ENCODE measurements around the gene RETREG1.

DNA sequence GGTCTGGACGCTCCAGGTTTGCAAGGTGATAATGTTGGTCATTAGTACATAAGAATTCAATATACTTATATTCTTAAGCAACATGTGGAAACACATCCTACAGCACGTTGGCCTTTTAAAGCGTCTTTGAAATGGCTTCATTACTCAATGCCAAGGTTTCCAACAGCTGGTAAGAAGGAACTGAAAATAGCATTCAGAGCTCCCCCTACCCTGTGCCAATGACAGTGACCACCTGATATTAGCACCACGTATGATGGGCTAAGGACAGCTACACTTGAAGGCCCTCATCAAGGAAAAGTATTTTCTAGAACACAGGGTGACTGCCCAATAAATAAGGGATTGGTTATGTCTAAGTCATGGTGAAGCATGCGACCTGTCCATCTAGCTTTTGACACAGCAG, 161.1 kb downstream of the RETREG1 start:
- TF ChIP-seq TOE1 (CRISPR knock-in tag; IDR thresholded peaks at IDR 0.05) (no peak), ESRRA (CRISPR knock-in tag; IDR thresholded peaks at IDR 0.05; ENCODE audit: low read depth) (no peak), HNRNPLL (IDR thresholded peaks at IDR 0.05; ENCODE audit: low read depth, low read length, poor library complexity, severe bottlenecking) (no peak), FOXM1 (CRISPR knock-in tag; IDR thresholded peaks at IDR 0.05) (no peak), TCF7L2 (IDR thresholded peaks at IDR 0.05; ENCODE audit: low read depth, low read length) (no peak), ZNF530 (CRISPR knock-in tag; IDR thresholded peaks at IDR 0.05; ENCODE audit: low read depth) (no peak), FOXA1 (IDR thresholded peaks at IDR 0.05) (no peak), FOXA1 (CRISPR knock-in tag; IDR thresholded peaks at IDR 0.05) (no peak), GABPA (IDR thresholded peaks at IDR 0.05; ENCODE audit: low read depth, low read length) (no peak), GABPA (CRISPR knock-in tag; IDR thresholded peaks at IDR 0.05; ENCODE audit: low read depth) (no peak)
- TF ChIP-seq, protein P1, sequence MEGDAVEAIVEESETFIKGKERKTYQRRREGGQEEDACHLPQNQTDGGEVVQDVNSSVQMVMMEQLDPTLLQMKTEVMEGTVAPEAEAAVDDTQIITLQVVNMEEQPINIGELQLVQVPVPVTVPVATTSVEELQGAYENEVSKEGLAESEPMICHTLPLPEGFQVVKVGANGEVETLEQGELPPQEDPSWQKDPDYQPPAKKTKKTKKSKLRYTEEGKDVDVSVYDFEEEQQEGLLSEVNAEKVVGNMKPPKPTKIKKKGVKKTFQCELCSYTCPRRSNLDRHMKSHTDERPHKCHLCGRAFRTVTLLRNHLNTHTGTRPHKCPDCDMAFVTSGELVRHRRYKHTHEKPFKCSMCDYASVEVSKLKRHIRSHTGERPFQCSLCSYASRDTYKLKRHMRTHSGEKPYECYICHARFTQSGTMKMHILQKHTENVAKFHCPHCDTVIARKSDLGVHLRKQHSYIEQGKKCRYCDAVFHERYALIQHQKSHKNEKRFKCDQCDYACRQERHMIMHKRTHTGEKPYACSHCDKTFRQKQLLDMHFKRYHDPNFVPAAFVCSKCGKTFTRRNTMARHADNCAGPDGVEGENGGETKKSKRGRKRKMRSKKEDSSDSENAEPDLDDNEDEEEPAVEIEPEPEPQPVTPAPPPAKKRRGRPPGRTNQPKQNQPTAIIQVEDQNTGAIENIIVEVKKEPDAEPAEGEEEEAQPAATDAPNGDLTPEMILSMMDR (CRISPR knock-in tag; IDR thresholded peaks at IDR 0.05): no peak
- TF ChIP-seq, protein P2, sequence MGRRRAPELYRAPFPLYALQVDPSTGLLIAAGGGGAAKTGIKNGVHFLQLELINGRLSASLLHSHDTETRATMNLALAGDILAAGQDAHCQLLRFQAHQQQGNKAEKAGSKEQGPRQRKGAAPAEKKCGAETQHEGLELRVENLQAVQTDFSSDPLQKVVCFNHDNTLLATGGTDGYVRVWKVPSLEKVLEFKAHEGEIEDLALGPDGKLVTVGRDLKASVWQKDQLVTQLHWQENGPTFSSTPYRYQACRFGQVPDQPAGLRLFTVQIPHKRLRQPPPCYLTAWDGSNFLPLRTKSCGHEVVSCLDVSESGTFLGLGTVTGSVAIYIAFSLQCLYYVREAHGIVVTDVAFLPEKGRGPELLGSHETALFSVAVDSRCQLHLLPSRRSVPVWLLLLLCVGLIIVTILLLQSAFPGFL (CRISPR knock-in tag; IDR thresholded peaks at IDR 0.05): no peak

Measured in HepG2 (cell line).